H9 (cell line): ENCODE measurements around the gene MED15. TPM values are rescaled to one million over a fixed set of nuclear protein-coding genes. Genes with fewer than 3 reads are reported as not detected.

Source experiments
- DNase-seq: peaks from one replicate; pipeline ENCODE4 v3.0.0-alpha.2; 2017
- H2AFZ ChIP-seq: one replicate; pipeline ENCODE4 v1.6.1; 2013; ENCODE audit warnings: mild to moderate bottlenecking, low read length, control low read depth, moderate library complexity
- H2AK5ac ChIP-seq: 2 replicates; pipeline ENCODE4 v1.6.1; 2013; ENCODE audit warnings: low read length, control low read depth, mixed read lengths; ENCODE audit not compliant: insufficient read length
- H2BK120ac ChIP-seq: one replicate; pipeline ENCODE4 v1.6.1; 2013; ENCODE audit warnings: low read depth, mild to moderate bottlenecking, low read length, control low read depth, inconsistent platforms; ENCODE audit not compliant: poor library complexity, severe bottlenecking
- H2BK12ac ChIP-seq: 2 replicates; pipeline ENCODE4 v1.6.1; 2013; ENCODE audit warnings: low read length, control low read depth, mixed read lengths, low read depth; ENCODE audit not compliant: insufficient read length
- H2BK15ac ChIP-seq: 2 replicates; pipeline ENCODE4 v1.6.1; 2013; ENCODE audit warnings: low read depth, low read length, control low read depth
- H2BK20ac ChIP-seq: one replicate; pipeline ENCODE4 v1.6.1; 2013; ENCODE audit warnings: low read depth, mild to moderate bottlenecking, low read length, control low read depth, inconsistent platforms; ENCODE audit not compliant: poor library complexity, severe bottlenecking
- H2BK5ac ChIP-seq: 2 replicates; pipeline ENCODE4 v1.6.1; 2013; ENCODE audit warnings: low read length, control low read depth, mixed read lengths; ENCODE audit not compliant: insufficient read length
- H3K14ac ChIP-seq: 2 replicates; pipeline ENCODE4 v1.6.1; 2013; ENCODE audit warnings: low read length, control low read depth; ENCODE audit not compliant: insufficient read depth
- H3K18ac ChIP-seq: 2 replicates; pipeline ENCODE4 v1.6.1; 2013; ENCODE audit warnings: low read depth, mild to moderate bottlenecking, mixed read lengths, low read length, control low read depth; ENCODE audit not compliant: insufficient read length
- H3K23ac ChIP-seq: 2 replicates; pipeline ENCODE4 v1.6.1; 2013; ENCODE audit warnings: low read length, control low read depth, mixed read lengths, low read depth; ENCODE audit not compliant: insufficient read length
- H3K23me2 ChIP-seq: 2 replicates; pipeline ENCODE4 v1.6.1; 2013; ENCODE audit warnings: low read depth, mild to moderate bottlenecking, mixed read lengths, low read length, control low read depth; ENCODE audit not compliant: insufficient read length, poor library complexity, severe bottlenecking
- H3K27ac ChIP-seq: 2 replicates; pipeline ENCODE4 v1.5.1; 2013; ENCODE audit warnings: low read length, control low read depth, mixed read lengths, low read depth; ENCODE audit not compliant: insufficient read length
- H3K27me3 ChIP-seq: 2 replicates; pipeline ENCODE4 v1.6.1; 2013; ENCODE audit warnings: low read length, control low read depth, inconsistent platforms; ENCODE audit not compliant: insufficient read depth
- H3K4ac ChIP-seq: 2 replicates; pipeline ENCODE4 v1.6.1; 2013; ENCODE audit warnings: low read depth, mild to moderate bottlenecking, control low read depth, inconsistent platforms, low read length, moderate library complexity
- H3K4me1 ChIP-seq: 2 replicates; pipeline ENCODE4 v1.6.1; 2013; ENCODE audit warnings: low read length, control low read depth, inconsistent platforms; ENCODE audit not compliant: insufficient read depth
- H3K4me2 ChIP-seq: 2 replicates; pipeline ENCODE4 v1.6.1; 2013; ENCODE audit warnings: low read length, control low read depth, mixed read lengths; ENCODE audit not compliant: insufficient read length, insufficient read depth
- H3K56ac ChIP-seq: 2 replicates; pipeline ENCODE4 v1.6.1; 2013; ENCODE audit warnings: low read depth, mild to moderate bottlenecking, mixed read lengths, low read length, control low read depth; ENCODE audit not compliant: insufficient read length
- H3K79me1 ChIP-seq: 2 replicates; pipeline ENCODE4 v1.6.1; 2013; ENCODE audit warnings: low read depth, mild to moderate bottlenecking, moderate library complexity, low read length, control low read depth, inconsistent platforms; ENCODE audit not compliant: insufficient read depth, poor library complexity, severe bottlenecking
- H3K79me2 ChIP-seq: 2 replicates; pipeline ENCODE4 v1.6.1; 2013; ENCODE audit warnings: low read length, control low read depth, inconsistent platforms; ENCODE audit not compliant: insufficient read depth
- H3K9ac ChIP-seq: 2 replicates; pipeline ENCODE4 v1.6.1; 2013; ENCODE audit warnings: low read length, control low read depth, mixed read lengths; ENCODE audit not compliant: insufficient read length; ENCODE audit errors: extremely low read depth
- H3K9me3 ChIP-seq: one replicate; pipeline ENCODE4 v1.6.1; 2013; ENCODE audit warnings: low read depth, low read length, inconsistent platforms; ENCODE audit not compliant: control insufficient read depth
- H3T11ph ChIP-seq: one replicate; pipeline ENCODE4 v1.6.1; 2013; ENCODE audit warnings: mild to moderate bottlenecking, low read length, control low read depth, inconsistent platforms
- H4K20me1 ChIP-seq: one replicate; pipeline ENCODE4 v1.6.1; 2013; ENCODE audit not compliant: control insufficient read depth, insufficient read length, insufficient read depth
- H4K5ac ChIP-seq: 2 replicates; pipeline ENCODE4 v1.6.1; 2013; ENCODE audit warnings: low read depth, mild to moderate bottlenecking, mixed read lengths, low read length, control low read depth; ENCODE audit not compliant: insufficient read length
- H4K8ac ChIP-seq: replicated peaks from 2 replicates; pipeline ENCODE4 v1.6.1; 2013; ENCODE audit warnings: low read length, control low read depth, mixed read lengths, low read depth; ENCODE audit not compliant: insufficient read length
- H4K91ac ChIP-seq: 2 replicates; pipeline ENCODE4 v1.6.1; 2013; ENCODE audit warnings: low read depth, mild to moderate bottlenecking, moderate library complexity, mixed read lengths, low read length, control low read depth; ENCODE audit not compliant: insufficient read length
- H3K27ac Mint-ChIP-seq, 3 experiments: 2 replicates in 2 of 3; 3 replicates in 1 of 3; pipeline ENCODE4 v1.8.0; 2020 to 2021; ENCODE audit warnings: mixed read lengths in 3 of 3, mild to moderate bottlenecking in 1 of 3, moderate library complexity in 1 of 3
- H3K27me3 Mint-ChIP-seq: 2 replicates; pipeline ENCODE4 v1.8.0; 2021; ENCODE audit warnings: low read depth, mild to moderate bottlenecking, moderate library complexity, mixed read lengths
- H3K36me3 Mint-ChIP-seq, 3 experiments: 2 replicates in 2 of 3; 3 replicates in 1 of 3; pipeline ENCODE4 v1.8.0; 2020 to 2021; ENCODE audit warnings: low read depth in 3 of 3, mixed read lengths in 3 of 3; ENCODE audit not compliant: insufficient read depth in 1 of 3
- H3K4me1 Mint-ChIP-seq, 2 experiments: 2 replicates each; pipeline ENCODE4 v1.8.0; 2020; ENCODE audit warnings: mixed read lengths in 2 of 2
- H3K4me3 Mint-ChIP-seq, 2 experiments: 2 replicates in 1 of 2; 3 replicates in 1 of 2; pipeline ENCODE4 v1.8.0; 2020 to 2021; ENCODE audit warnings: mild to moderate bottlenecking in 2 of 2, mixed read lengths in 2 of 2, moderate library complexity in 1 of 2
- H3K9me3 Mint-ChIP-seq, 2 experiments: 2 replicates in 1 of 2; 3 replicates in 1 of 2; pipeline ENCODE4 v1.8.0; 2020; ENCODE audit warnings: mild to moderate bottlenecking in 2 of 2, mixed read lengths in 2 of 2, moderate library complexity in 1 of 2
- CTCF ChIP-seq: fragments of 200-600 bp; sonication (generic); conservative IDR thresholded peaks from 3 replicates; pipeline ENCODE4 v1.8.0; 2021; ENCODE audit warnings: antibody characterized with exemption, mild to moderate bottlenecking
- whole genome bisulfite sequencing: extraction: QIAGEN DNeasy Blood & Tissue Kit; methylation state at CpG from one replicate; pipeline ENCODE4 v1.1.7; 2013; ENCODE audit warnings: missing lambda C conversion rate, low lambda C conversion rate, mixed read lengths; ENCODE audit not compliant: insufficient read length; ENCODE audit errors: extremely low coverage; 5-methylcytosine and 5-hydroxymethylcytosine counted together
- total RNA-seq: library from RNA; stranded (reverse); gene quantifications from 2 replicates; pipeline ENCODE4 v1.2.1, GENCODE V29; 2021

MED15 gene
- total RNA-seq, 1 experiment from 2014 or later: 47.4 TPM

GRCh38 chr22:20523086-20523983 is 15.9 kb downstream of the MED15 start:
- Histone ChIP-seq H3T11ph (no peak overlapping the region), H2AFZ (no peak overlapping the region), H3K27me3 (no peaks in the 10 kb centered on the region), H2BK15ac (no peak overlapping the region), H2BK5ac (no peak overlapping the region), H3K27ac (no peak overlapping the region), H3K4me2 (no peak overlapping the region), H3K23ac (no peak overlapping the region), H3K79me1 (peaks cover 4% of the 10 kb centered on the region), H3K9ac (no peak overlapping the region), H2BK20ac (no peak overlapping the region), H4K91ac (no peak overlapping the region), H4K8ac (no peak overlapping the region), H3K4ac (no peak overlapping the region), H2BK120ac (no peak overlapping the region), H3K14ac (no peak overlapping the region), H3K23me2 (no peaks in the 10 kb centered on the region), H2AK5ac (no peak overlapping the region), H3K18ac (no peak overlapping the region), H3K56ac (no peak overlapping the region), H3K9me3 (no peaks in the 10 kb centered on the region), H4K20me1 (no peaks in the 10 kb centered on the region), H4K5ac (no peak overlapping the region), H3K79me2 (peaks cover 11% of the 10 kb centered on the region; the same call in 1 of the 2 replicates), H3K4me1 (peaks cover 3% of the 10 kb centered on the region; the same call in 1 of the 2 replicates), H2BK12ac (no peak overlapping the region)
- Mint-ChIP-seq H3K27ac (0 out of 7 replicates have a peak overlapping the region, but pooled peaks of 1 of the 3 experiments have one; percentile 2), H3K4me3 (no peak overlapping the region), H3K9me3 (peaks cover 5 to 8% of the 10 kb centered on the region in 2 experiments), H3K36me3 (peaks cover 21 to 32% (median 25%) of the 10 kb centered on the region in 3 experiments), H3K4me1 (peaks cover 16 to 23% of the 10 kb centered on the region in 2 experiments), H3K27me3 (no peaks in the 10 kb centered on the region)
- TF ChIP-seq CTCF: no peak
- WGBS: no CpG with 5 or more reads among the region's 7 CpGs
- DNase-seq: no peak
